Activated naive CD8-positive, alpha-beta T cell (primary cell): ENCODE results near the gene PPIL4.
A peak's percentile ranks its signal among the peaks of the same experiment; 100 is the strongest.
"Not testable (repeated sequence)": the region's sequence is repeated elsewhere in the genome, so short reads cannot be mapped to it uniquely, and the experiment has no call there.

Experiments used
- H3K27ac Mint-ChIP-seq: one replicate; pipeline ENCODE4 v1.8.0; 2021; ENCODE audit warnings: mixed read lengths
- H3K27me3 Mint-ChIP-seq: one replicate; pipeline ENCODE4 v1.8.0; 2021; ENCODE audit warnings: mixed read lengths
- H3K36me3 Mint-ChIP-seq: one replicate; pipeline ENCODE4 v1.8.0; 2021; ENCODE audit warnings: mixed read lengths
- H3K4me1 Mint-ChIP-seq: one replicate; pipeline ENCODE4 v1.8.0; 2021; ENCODE audit warnings: low read depth, mixed read lengths
- H3K4me3 Mint-ChIP-seq: one replicate; pipeline ENCODE4 v1.8.0; 2021; ENCODE audit warnings: mild to moderate bottlenecking, mixed read lengths
- H3K9me3 Mint-ChIP-seq: one replicate; pipeline ENCODE4 v1.8.0; 2021; ENCODE audit warnings: low read depth, mixed read lengths

PPIL4 gene

GRCh38 chr6:149500096-149500495 is 45.7 kb downstream of the PPIL4 start:
- Mint-ChIP-seq H3K27me3 (no peaks in the 10 kb centered on the region), H3K9me3 (no peaks in the 10 kb centered on the region), H3K4me3 (no peak overlapping the region), H3K36me3 (peaks cover 4% of the 10 kb centered on the region), H3K27ac (peak overlapping the region; percentile 83), H3K4me1 (peaks cover 77% of the 10 kb centered on the region)

GRCh38 chr6:149499066-149499465 is 46.8 kb downstream of the PPIL4 start:
- H3K27me3 Mint-ChIP-seq, result no peaks in the 10 kb centered on the region
- H3K36me3 Mint-ChIP-seq, result peaks cover 4% of the 10 kb centered on the region
- H3K27ac Mint-ChIP-seq, result peak overlapping the region; percentile 83
- no peak overlapping the region for H3K4me3 Mint-ChIP-seq
- no peaks in the 10 kb centered on the region for H3K9me3 Mint-ChIP-seq
- H3K4me1 Mint-ChIP-seq, result peaks cover 83% of the 10 kb centered on the region

- Mint-ChIP-seq H3K27ac (peak overlapping the region; percentile 97), H3K4me1 (peaks cover 85% of the 10 kb centered on the region), H3K9me3 (no peaks in the 10 kb centered on the region), H3K4me3 (peak overlapping the region; percentile 80), H3K36me3 (peaks cover 4% of the 10 kb centered on the region), H3K27me3 (no peaks in the 10 kb centered on the region)
Measured at GRCh38 chr6:149497365-149497764, 48.5 kb downstream of the PPIL4 start.

- H3K27ac Mint-ChIP-seq, result peak overlapping the region; percentile 97
- H3K9me3 Mint-ChIP-seq, H3K27me3 Mint-ChIP-seq, H3K36me3 Mint-ChIP-seq: not testable (repeated sequence)
- H3K4me3 Mint-ChIP-seq, result peak overlapping the region; percentile 80
- H3K4me1 Mint-ChIP-seq, result peaks cover 84% of the 10 kb centered on the region
Measured at GRCh38 chr6:149496597-149496996, 49.2 kb downstream of the PPIL4 start.

- H3K9me3 Mint-ChIP-seq, H3K27me3 Mint-ChIP-seq, H3K36me3 Mint-ChIP-seq: not testable (repeated sequence)
- Mint-ChIP-seq H3K4me1 (peaks cover 81% of the 10 kb centered on the region), H3K4me3 (peak overlapping the region; percentile 80), H3K27ac (peak overlapping the region; percentile 97)
Measured at GRCh38 chr6:149495349-149496016, 50.4 kb downstream of the PPIL4 start.

GRCh38 chr6:149494810-149495209 is 51.0 kb downstream of the PPIL4 start:
- H3K36me3 Mint-ChIP-seq, H3K9me3 Mint-ChIP-seq, H3K27me3 Mint-ChIP-seq: not testable (repeated sequence)
- peak overlapping the region; percentile 80 for H3K4me3 Mint-ChIP-seq
- peaks cover 81% of the 10 kb centered on the region for H3K4me1 Mint-ChIP-seq
- H3K27ac Mint-ChIP-seq, result peak overlapping the region; percentile 97

GRCh38 chr6:149493761-149494320 is 52.0 kb downstream of the PPIL4 start:
- Mint-ChIP-seq H3K36me3 (no peaks in the 10 kb centered on the region), H3K9me3 (no peaks in the 10 kb centered on the region), H3K4me3 (peak overlapping the region; percentile 0), H3K27me3 (no peaks in the 10 kb centered on the region), H3K4me1 (peaks cover 82% of the 10 kb centered on the region), H3K27ac (peak overlapping the region; percentile 97)

- Mint-ChIP-seq H3K4me1 (peaks cover 82% of the 10 kb centered on the region), H3K27ac (peak overlapping the region; percentile 97), H3K27me3 (no peaks in the 10 kb centered on the region), H3K9me3 (no peaks in the 10 kb centered on the region), H3K4me3 (no peak overlapping the region), H3K36me3 (no peaks in the 10 kb centered on the region)
Measured at GRCh38 chr6:149492798-149493343, 53.0 kb downstream of the PPIL4 start.

- H3K36me3 Mint-ChIP-seq, result no peaks in the 10 kb centered on the region
Measured at GRCh38 chr6:149489967-149490366, 55.9 kb downstream of the PPIL4 start.

GRCh38 chr6:149488815-149489214 is 57.0 kb downstream of the PPIL4 start:
- Mint-ChIP-seq H3K9me3 (no peaks in the 10 kb centered on the region), H3K4me1 (peaks cover 74% of the 10 kb centered on the region), H3K4me3 (peak overlapping the region; percentile 42), H3K36me3 (no peaks in the 10 kb centered on the region), H3K27me3 (no peaks in the 10 kb centered on the region), H3K27ac (peak overlapping the region; percentile 91)

More at GRCh38 chr6:149489967-149490366, 55.9 kb downstream of the PPIL4 start:
- H3K4me3 Mint-ChIP-seq, result no peak overlapping the region
- H3K27ac Mint-ChIP-seq, result peak overlapping the region; percentile 42
- H3K9me3 Mint-ChIP-seq, result no peaks in the 10 kb centered on the region
- H3K27me3 Mint-ChIP-seq, result no peaks in the 10 kb centered on the region
- peaks cover 73% of the 10 kb centered on the region for H3K4me1 Mint-ChIP-seq

- Mint-ChIP-seq H3K36me3 (no peaks in the 10 kb centered on the region), H3K4me3 (no peak overlapping the region), H3K4me1 (peaks cover 74% of the 10 kb centered on the region), H3K27ac (peak overlapping the region; percentile 58), H3K9me3 (no peaks in the 10 kb centered on the region), H3K27me3 (no peaks in the 10 kb centered on the region)
Measured at GRCh38 chr6:149487316-149487715, 58.5 kb downstream of the PPIL4 start.

GRCh38 chr6:149484733-149485700 is 60.8 kb downstream of the PPIL4 start, which contains the start of gene ZC3H12D:
Gene ZC3H12D, minus strand, starts transcription at chr6:149485014. Its CDS starts 10,471 bp downstream, at chr6:149474543.
- H3K27ac Mint-ChIP-seq, result peak within 1 kb of the TSS; percentile 99
- no peaks in the 10 kb centered on the region for H3K9me3 Mint-ChIP-seq
- peaks cover 85% of the 10 kb centered on the region for H3K4me1 Mint-ChIP-seq
- H3K27me3 Mint-ChIP-seq, result no peaks in the 10 kb centered on the region
- H3K36me3 Mint-ChIP-seq, result peaks cover 6% of the 10 kb centered on the region
- peak within 1 kb of the TSS; percentile 99 for H3K4me3 Mint-ChIP-seq

GRCh38 chr6:149483849-149484655 is 61.8 kb downstream of the PPIL4 start:
- H3K36me3 Mint-ChIP-seq, result peaks cover 10% of the 10 kb centered on the region
- peak overlapping the region; percentile 99 for H3K4me3 Mint-ChIP-seq
- no peaks in the 10 kb centered on the region for H3K27me3 Mint-ChIP-seq
- H3K9me3 Mint-ChIP-seq, result no peaks in the 10 kb centered on the region
- H3K4me1 Mint-ChIP-seq, result peaks cover 86% of the 10 kb centered on the region
- H3K27ac Mint-ChIP-seq, result peak overlapping the region; percentile 99

- Mint-ChIP-seq H3K4me1 (peaks cover 85% of the 10 kb centered on the region), H3K27ac (peak overlapping the region; percentile 99), H3K36me3 (peaks cover 10% of the 10 kb centered on the region), H3K27me3 (no peaks in the 10 kb centered on the region), H3K4me3 (peak overlapping the region; percentile 99), H3K9me3 (no peaks in the 10 kb centered on the region)
Measured at GRCh38 chr6:149483334-149483725, 62.5 kb downstream of the PPIL4 start.
